Ishikawa (cell line): Measurements from ENCODE around the gene TXNDC2.

Experiments
- CEBPB ChIP-seq: IDR thresholded peaks from 2 replicates; pipeline ENCODE4 v1.6.1; 2012
- CREB1 ChIP-seq: IDR thresholded peaks from 2 replicates; pipeline ENCODE4 v1.6.1; 2012; ENCODE audit warnings: low read depth
- EGR1 ChIP-seq: IDR thresholded peaks from 2 replicates; pipeline ENCODE4 v1.6.1; 2012
- EP300 ChIP-seq: IDR thresholded peaks from 2 replicates; pipeline ENCODE4 v1.6.1; 2012; ENCODE audit warnings: borderline replicate concordance
- FOXM1 ChIP-seq: IDR thresholded peaks from 2 replicates; pipeline ENCODE4 v1.6.1; 2012; ENCODE audit warnings: low read depth, borderline replicate concordance
- MAX ChIP-seq: IDR thresholded peaks from 2 replicates; pipeline ENCODE4 v1.6.1; 2012
- NFIC ChIP-seq: IDR thresholded peaks from 2 replicates; pipeline ENCODE4 v1.6.1; 2012
- RAD21 ChIP-seq: IDR thresholded peaks from 2 replicates; pipeline ENCODE4 v1.6.1; 2012; ENCODE audit warnings: low read depth
- TAF1 ChIP-seq: IDR thresholded peaks from 2 replicates; pipeline ENCODE4 v1.6.1; 2012; ENCODE audit warnings: low read depth, mild to moderate bottlenecking
- TCF12 ChIP-seq: IDR thresholded peaks from 2 replicates; pipeline ENCODE4 v1.6.1; 2012; ENCODE audit warnings: low read depth
- TEAD4 ChIP-seq: IDR thresholded peaks from 2 replicates; pipeline ENCODE4 v1.6.1; 2012
- USF1 ChIP-seq: IDR thresholded peaks from 2 replicates; pipeline ENCODE4 v1.6.1; 2012
- YY1 ChIP-seq: IDR thresholded peaks from 2 replicates; pipeline ENCODE4 v1.6.1; 2012; ENCODE audit warnings: low read depth
- ZBTB7A ChIP-seq: IDR thresholded peaks from 2 replicates; pipeline ENCODE4 v1.6.1; 2012; ENCODE audit warnings: low read depth
- TF ChIP-seq, protein P1 (sequence below): IDR thresholded peaks from 2 replicates; pipeline ENCODE4 v1.6.1; 2012; ENCODE audit warnings: low read depth, mild to moderate bottlenecking

The TXNDC2 gene

GRCh38 chr18:9874728-9875127 is 11.0 kb upstream of the TXNDC2 start:
- no peak for TF ChIP-seq CREB1
- no peak for TF ChIP-seq CEBPB
- TF ChIP-seq RAD21: no peak
- no peak for TF ChIP-seq TAF1
- TF ChIP-seq TEAD4: no peak
- TF ChIP-seq EGR1: no peak
- TF ChIP-seq EP300: no peak
- no peak for TF ChIP-seq MAX
- no peak for TF ChIP-seq YY1
- TF ChIP-seq, protein P1, sequence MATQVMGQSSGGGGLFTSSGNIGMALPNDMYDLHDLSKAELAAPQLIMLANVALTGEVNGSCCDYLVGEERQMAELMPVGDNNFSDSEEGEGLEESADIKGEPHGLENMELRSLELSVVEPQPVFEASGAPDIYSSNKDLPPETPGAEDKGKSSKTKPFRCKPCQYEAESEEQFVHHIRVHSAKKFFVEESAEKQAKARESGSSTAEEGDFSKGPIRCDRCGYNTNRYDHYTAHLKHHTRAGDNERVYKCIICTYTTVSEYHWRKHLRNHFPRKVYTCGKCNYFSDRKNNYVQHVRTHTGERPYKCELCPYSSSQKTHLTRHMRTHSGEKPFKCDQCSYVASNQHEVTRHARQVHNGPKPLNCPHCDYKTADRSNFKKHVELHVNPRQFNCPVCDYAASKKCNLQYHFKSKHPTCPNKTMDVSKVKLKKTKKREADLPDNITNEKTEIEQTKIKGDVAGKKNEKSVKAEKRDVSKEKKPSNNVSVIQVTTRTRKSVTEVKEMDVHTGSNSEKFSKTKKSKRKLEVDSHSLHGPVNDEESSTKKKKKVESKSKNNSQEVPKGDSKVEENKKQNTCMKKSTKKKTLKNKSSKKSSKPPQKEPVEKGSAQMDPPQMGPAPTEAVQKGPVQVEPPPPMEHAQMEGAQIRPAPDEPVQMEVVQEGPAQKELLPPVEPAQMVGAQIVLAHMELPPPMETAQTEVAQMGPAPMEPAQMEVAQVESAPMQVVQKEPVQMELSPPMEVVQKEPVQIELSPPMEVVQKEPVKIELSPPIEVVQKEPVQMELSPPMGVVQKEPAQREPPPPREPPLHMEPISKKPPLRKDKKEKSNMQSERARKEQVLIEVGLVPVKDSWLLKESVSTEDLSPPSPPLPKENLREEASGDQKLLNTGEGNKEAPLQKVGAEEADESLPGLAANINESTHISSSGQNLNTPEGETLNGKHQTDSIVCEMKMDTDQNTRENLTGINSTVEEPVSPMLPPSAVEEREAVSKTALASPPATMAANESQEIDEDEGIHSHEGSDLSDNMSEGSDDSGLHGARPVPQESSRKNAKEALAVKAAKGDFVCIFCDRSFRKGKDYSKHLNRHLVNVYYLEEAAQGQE: no peak
- no peak for TF ChIP-seq FOXM1
- TF ChIP-seq TCF12: no peak
- TF ChIP-seq NFIC: no peak
- TF ChIP-seq ZBTB7A: no peak
- TF ChIP-seq USF1: no peak

DNA sequence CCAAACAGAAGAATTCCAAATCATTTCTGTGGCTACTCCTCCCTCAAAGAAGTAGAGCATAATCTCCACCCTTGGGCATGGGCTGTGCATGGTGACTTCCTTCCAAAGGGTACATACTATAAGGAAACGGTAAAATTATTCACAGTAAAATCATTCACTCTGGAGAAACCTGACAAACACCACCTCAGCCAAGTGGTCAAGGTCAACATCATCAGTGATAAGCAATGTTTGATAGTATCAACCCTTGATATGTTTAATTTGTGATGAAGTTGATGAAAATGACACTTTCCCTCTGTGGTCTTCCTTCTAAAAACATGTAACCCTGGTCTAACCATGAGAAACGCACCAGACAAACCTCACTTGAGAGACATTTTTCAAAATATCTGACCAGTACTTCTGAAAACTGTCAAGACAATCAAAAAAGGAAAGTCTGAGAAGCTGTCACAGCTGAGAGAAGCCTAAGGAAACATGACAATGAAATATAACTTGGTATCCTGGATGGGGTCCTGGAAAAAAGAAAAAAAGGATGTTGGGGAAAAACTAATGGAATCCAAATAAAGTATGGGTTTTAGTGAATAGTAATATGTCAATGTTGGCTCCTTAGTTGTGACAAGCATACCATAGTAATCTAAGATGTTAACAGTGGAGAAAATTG is 9.4 kb upstream of the TXNDC2 start:
- TF ChIP-seq, protein P1: no peak
- TF ChIP-seq CREB1 (no peak), TCF12 (no peak), ZBTB7A (no peak)

DNA sequence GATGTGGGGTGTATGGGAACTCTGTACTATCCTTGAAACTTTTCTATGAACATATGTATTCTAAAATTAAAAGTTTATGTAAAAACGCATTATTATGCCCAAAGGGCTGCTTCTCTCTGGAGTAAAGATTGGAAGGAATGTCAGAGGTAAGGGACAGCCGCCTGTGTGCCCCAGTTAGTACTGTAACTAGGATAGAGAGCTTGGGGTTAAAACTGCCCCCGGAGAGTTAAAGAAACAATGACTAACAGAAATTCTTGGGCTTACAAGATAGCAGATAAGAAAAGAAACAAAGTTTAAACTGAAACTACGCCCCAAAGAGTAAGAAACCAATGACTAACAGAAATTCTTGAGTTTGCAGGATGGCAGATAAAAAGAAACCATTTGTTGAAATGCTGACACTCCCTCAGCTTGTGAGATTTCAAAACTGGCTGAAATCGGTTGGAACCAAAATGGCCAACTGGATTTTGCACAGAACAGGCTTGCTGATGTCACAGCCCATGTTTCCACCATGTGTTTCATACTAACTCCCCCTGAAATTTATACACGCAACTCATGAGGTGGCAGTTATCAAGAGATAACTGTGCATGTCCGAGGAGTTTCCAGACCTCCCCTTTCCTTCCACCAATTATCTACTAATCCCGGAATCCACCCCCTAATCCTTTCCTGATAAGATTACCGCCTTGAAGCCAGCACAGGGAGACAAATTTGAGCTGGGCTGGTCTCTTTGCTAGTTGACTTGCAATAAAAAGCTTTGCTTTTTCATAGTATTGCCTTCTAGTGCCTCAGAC is 8.7 kb upstream of the TXNDC2 start:
- TF ChIP-seq CEBPB (no peak), FOXM1 (no peak), ZBTB7A (no peak), RAD21 (no peak), CREB1 (no peak), NFIC (no peak), TCF12 (no peak), EGR1 (no peak), YY1 (no peak)
- TF ChIP-seq, protein P1: no peak

DNA sequence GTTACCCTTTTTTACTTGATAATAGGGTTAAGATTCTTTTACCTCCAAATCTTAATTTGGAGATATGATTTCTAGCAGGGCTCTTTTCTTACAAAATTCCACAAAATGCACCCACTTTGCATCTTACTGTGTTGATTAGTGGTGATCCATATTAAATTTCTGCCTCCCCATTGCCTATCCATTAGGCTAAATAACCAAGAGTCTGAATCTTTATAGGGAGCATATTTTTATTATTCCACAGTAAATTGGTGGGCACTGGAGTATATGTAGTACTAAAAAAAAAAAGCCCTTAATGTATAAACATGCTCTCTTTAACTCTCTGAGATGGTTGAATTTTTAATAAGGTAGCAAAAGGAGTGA is 8.1 kb upstream of the TXNDC2 start:
- TF ChIP-seq EGR1 (no peak), ZBTB7A (no peak), USF1 (no peak), CREB1 (no peak), NFIC (no peak), EP300 (no peak), YY1 (no peak), FOXM1 (no peak), TCF12 (no peak), RAD21 (no peak), MAX (no peak), TEAD4 (no peak), CEBPB (no peak), TAF1 (no peak)
- TF ChIP-seq, protein P1: no peak
